Activated CD8-positive, alpha-beta memory T cell treated with anti-CD3 and anti-CD28 coated beads, Interleukin-2, amount 50 U/mL, for 4 hours (primary cell): ENCODE results near the gene TJP2.

Experiments used
- DNase-seq: peaks from one replicate; pipeline ENCODE4 v3.0.0-alpha.2; 2020

TJP2 gene

DNA sequence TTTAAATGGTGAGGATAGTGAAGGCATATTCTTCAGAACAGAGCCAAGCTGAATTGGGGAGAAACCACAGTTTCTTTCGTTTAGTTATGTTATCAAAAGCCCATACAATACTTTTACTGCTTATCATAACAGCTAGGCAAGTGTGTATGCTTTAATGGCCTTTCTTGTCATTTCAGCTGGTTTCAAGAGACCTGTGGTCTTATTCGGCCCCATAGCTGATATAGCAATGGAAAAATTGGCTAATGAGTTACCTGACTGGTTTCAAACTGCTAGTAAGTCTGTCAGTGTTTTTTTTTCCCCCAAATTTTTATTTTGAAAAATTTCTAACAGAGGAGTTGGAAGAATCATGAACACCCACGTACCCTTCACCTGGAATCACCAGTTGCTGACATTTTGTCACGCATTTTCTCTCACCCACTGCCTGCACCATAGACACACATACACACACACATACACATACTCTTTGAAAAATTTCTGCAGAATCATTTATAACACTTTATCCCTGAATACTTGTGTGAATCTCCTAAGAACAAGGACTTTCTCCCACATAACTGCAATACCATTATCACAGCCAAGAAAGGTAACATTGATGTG lies 63.7 kb downstream of the TJP2 start:
- DNase-seq, result no peak

DNA sequence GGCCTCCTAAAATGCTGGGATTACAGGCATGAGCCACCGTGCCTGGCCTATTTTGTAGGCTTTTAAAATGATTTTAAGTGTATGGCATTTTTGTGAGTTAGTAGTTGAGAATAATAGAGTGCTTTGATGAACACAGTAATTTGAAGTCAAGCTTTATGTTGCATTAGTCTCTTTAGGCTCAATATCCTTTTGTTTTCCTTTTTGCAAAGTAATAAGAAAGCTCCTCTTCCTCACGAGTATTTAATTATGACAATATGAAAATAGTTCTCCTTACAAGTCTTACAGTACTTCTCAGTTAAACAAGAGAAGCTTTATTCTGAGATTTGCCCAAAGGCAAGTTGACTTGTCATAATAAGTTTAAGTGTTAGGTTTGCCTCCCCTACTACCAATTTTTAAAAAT lies 69.0 kb downstream of the TJP2 start:
- no peak for DNase-seq

DNA sequence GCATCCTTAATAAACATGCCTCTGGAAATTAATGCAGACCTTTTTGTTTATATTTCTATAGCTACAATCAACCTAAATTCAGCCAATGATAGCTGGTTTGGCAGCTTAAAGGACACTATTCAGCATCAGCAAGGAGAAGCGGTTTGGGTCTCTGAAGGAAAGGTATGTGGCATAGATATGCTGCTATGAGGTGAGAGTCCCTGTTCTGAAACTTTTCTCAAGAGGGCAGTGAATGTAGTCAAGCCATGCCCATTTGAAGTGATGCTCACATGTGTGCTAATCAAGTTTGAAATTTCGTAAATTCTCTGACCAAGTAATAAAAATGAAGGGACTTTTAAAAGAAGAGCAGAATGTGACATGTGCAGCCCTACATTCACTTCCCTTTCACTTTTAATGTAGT lies 72.6 kb downstream of the TJP2 start:
- no peak for DNase-seq

DNA sequence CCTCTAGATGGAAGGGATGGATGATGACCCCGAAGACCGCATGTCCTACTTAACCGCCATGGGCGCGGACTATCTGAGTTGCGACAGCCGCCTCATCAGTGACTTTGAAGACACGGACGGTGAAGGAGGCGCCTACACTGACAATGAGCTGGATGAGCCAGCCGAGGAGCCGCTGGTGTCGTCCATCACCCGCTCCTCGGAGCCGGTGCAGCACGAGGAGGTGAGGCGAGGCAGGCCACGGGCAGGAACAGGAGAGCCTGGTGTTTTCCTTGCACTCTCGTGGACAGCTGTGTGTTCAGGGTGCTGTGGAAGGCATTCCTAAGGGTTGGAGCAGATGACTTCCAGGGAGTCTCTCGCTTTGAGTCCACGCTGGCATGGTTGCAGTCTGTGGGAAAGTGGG lies 73.9 kb downstream of the TJP2 start:
- no peak for DNase-seq

DNA sequence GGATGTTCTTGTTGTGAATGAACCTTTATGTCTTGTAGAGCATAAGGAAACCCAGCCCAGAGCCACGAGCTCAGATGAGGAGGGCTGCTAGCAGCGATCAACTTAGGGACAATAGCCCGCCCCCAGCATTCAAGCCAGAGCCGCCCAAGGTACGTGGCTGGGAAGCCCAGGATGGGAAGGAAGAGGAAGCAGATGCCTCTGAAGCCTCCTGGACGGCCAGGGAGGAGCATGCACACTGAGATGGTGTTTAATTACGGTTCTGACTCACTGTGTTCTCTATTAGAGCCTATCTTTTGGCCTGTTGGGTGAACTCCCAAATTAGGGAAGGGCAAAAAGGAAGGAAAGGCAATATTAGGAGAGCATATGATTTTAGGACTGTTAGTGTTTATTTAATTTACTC lies 75.3 kb downstream of the TJP2 start:
- no peak for DNase-seq

DNA sequence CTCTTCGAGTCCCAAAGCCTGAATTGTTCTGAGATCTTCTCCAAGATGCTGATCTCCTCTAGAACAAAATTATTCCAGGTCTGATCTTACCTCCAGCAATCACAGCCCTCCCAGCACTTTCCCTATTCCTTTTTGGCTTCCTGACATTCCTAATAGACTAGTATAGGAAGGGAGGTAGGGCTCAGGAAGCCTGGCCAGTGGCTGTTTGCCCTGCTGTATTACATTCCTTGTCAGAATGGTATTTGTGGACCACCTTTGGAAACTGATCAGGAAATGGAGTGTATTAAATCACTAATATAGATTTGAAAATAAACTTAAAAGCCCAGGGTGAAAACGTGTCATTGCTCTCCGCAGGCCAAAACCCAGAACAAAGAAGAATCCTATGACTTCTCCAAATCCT lies 76.6 kb downstream of the TJP2 start:
- DNase-seq, result no peak

DNA sequence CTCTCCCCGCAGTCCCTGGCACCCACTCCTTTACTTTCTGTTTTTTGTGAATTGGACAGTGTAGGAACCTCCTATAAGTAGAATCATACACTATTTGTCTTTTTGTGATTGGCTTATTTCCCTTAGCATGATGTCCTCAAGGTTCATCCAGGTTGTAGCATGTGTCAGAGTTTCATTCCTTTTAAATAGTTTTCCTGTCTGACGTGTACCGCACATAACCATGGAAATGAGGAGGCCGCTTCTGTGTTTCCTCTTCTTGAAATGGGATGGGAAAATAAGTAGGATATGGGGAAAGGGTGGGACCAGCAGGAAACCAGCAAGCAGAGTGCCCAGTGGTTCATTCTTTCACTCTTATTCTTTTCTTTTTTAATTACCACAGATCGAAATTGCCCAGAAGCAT lies 78.4 kb downstream of the TJP2 start:
- DNase-seq, result no peak

DNA sequence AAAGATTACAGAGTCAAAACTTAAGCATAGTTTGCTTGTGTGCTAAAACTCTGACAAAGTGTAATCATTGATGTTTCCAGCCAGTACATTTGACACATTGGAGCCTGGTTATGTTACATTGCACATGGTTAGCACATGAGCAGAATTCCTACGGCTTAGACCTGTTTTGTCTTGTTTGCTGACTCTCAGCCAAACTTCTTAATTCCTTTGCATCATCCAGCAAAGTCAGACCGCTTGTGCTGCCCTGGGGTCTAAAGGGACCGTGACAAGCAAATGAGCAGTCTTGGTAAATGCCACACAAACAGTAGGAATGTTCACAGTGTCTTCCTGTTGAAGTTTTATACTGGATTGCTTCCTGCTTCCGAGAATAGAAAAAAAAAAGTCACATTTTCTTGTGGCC lies 79.0 kb downstream of the TJP2 start:
- DNase-seq, result no peak

DNA sequence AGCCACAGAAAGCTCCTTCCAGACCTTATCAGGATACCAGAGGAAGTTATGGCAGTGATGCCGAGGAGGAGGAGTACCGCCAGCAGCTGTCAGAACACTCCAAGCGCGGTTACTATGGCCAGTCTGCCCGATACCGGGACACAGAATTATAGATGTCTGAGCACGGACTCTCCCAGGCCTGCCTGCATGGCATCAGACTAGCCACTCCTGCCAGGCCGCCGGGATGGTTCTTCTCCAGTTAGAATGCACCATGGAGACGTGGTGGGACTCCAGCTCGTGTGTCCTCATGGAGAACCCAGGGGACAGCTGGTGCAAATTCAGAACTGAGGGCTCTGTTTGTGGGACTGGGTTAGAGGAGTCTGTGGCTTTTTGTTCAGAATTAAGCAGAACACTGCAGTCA lies 80.1 kb downstream of the TJP2 start:
- no peak for DNase-seq

DNA sequence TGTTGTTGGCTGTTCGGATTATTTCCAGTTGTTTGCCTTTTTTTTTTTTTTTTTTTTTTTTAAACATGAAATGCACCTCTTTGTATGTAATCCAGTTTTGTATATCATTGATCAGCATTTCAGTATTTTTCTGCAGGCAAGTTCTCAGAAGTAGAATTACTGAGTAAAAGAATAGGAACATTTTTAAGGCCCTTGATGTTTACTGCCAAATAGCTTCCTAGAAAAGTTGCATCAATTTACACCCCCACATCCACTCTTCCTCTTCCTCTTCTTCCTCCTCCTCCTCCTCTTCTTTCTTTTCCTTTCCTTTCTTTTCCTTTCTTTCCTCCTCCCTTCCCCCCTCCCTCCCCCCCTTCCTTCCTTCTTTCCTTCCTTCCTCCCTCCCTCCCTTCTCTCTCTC lies 81.5 kb downstream of the TJP2 start:
- no peak for DNase-seq

DNA sequence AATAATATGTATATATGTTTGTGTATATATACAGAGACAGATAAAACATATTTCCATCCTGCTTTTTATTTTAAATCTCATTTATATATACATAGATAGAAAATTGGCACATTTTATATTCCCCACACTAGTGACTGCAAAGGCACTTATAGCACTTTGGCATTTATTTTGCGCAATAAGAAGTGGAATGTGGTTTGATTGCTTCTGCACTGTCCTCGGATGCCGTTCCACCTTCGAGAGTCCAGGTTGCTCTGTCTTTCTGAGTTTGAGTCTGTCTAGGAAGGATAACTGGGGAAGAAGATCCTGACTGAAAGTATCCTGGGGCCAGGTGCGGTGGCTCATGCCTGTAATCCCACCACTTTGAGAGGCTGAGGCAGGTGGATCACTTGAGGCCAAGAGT lies 84.5 kb downstream of the TJP2 start:
- no peak for DNase-seq

DNA sequence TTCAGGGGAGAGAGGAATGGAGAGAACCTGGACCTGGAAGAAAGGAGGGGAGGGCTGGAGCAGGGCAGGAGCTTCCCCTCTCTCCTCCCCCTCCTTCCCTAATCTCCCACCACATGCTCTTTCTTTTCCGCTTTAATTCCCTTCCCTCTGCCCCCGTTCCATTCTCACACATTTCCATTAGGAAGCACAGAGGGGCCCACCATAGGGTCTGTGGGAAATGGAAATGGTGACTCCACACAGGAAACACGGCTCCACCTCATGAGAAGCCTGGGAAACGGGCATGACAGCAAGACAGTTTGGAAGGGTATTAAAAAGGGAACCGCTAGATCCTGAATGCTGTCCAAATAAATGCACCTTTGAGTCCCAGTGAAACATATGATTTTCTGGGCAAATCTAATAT lies 86.1 kb downstream of the TJP2 start:
- no peak for DNase-seq

DNA sequence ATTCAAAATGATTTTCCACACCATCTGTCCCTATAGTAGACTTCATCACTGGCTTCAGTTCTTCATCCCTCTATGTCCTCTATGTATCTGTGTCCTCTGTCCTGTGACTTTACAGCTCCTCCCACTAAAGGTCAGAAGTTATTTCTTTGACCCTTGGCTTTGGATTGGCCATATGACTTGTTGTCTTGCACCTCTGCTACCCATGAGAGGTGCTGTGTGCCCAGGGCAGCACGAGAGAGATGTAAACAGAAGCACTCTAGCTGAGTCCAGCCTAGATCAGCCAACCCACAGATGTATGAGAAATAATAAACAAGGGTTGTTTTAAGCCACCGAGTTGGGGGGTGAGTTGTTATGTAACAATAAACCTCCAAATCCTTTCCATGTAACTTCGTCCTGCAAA lies 87.6 kb downstream of the TJP2 start:
- no peak for DNase-seq

DNA sequence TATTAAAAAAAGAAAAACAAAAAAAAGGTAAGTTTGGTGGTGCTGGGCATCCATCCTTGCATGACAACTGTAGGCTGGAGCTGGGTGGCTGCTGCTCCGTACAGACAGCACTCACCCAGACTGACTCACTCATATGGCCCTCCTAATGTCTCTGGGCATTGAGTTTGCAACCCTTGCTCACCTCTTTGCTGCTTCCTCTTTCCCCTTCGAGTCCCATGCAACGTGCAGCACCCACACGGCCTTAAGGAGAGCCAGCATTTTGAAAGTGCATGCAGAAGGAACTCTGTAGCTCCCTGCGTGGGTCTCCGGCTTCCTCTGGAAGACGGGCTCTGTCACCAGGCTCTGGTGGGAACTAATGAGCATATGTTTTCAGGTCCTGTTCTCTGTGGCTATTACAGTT lies 90.4 kb downstream of the TJP2 start:
- DNase-seq, result no peak

DNA sequence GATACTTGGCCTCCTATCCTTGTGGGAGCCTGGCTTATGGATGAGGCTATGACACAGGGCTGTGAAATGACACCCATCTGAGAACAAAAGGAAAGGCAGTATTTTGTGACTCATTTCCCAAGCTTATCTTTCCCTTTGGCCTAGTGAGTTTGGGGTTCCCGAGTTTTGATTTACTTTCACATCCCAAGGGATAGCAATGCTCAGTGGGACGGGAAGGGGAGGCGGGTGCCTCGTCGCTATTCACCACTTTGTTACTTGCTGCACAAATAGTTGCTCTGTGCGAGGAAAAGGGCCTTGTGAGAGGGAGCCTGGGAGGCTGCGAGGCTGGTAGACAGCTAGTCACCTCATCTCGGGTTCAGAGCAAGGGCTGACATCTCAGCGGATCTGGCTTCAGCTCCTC lies 91.8 kb downstream of the TJP2 start:
- DNase-seq, result no peak

DNA sequence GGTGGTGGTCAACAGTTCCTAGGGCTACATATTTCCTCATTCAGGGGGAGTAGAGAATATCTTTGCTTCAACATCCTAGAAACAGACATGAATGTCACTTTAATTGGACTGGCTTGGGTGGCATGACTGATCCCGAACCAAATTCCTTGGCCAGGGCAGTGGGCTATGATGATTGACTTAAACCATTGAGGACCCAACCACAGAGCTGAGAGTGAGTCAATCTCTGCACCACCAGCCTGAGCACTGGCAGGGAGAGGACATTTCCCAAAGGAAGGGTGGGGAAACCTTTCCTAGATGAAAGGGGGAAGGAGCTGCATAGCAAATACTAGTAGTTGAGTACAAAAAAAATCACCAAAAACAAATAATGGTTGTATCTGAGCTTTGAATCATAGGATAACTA lies 98.1 kb downstream of the TJP2 start:
- no peak for DNase-seq

DNA sequence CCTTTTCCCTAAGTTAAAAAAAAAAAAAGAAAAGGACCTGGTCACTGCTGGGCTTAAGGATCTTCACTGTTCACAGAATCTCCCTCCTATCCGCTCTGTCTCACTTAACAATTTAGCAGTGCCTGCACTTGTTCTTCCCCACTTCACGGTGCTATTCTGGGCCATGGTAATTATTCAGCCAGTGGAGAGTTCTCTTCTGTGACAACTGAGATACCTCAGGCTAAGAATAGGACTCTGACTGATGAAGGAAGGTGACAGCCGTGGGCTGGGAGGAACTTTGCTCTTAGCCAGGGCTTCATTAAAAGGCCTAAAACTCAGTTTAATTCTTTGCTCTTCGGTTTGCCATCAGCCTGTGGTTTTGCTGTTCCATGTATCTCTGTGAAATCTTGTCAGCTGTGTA lies 99.1 kb downstream of the TJP2 start:
- no peak for DNase-seq

DNA sequence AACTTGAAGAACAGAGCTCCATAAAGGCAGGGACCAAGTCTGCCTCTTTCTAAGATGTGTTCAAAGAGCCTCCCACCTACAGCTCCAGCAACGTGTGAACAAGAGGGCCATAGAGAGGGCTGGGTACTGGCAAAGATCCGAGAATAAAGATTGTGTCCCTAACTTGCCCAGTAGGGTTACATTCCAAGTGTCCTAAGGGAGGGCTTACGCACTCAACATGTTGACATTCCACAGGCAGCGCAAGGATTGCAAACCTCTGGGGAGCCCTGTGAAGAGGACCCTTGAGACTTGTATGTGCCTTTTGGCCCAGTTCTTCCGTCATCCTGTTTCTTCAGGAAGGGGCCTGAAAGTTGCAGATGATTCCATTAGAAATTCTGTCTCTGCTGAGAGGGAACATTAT lies 102.7 kb downstream of the TJP2 start:
- DNase-seq, result no peak

DNA sequence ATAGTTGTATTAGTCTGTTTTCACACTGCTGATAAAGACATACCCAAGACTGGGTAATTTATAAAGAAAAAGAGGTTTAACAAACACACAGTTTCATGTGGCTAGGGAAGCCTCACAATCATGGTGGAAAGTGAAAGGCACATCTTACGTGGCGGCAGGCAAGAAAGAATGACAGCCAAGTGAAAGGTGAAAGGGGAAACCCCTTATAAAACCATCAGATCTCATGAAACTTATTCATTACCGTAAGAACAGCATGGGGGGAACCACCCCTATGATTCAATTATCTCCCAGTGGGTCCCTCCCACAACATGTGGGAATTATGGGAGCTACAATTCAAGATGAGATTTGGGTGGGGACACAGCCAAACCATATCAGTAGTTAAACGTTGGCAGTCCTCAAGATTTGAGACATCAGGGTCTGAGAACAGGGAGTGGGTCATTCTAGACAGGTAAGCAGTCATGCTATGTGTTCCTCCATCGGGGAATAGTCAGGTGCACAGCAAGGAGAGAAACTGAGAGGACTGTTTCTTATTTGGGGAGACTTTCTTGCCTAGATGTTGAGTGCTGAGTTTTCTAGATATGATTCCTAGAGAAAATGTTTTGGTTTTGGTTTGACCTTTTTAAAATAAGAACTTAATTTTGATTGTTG lies 105.1 kb downstream of the TJP2 start:
- no peak for DNase-seq

DNA sequence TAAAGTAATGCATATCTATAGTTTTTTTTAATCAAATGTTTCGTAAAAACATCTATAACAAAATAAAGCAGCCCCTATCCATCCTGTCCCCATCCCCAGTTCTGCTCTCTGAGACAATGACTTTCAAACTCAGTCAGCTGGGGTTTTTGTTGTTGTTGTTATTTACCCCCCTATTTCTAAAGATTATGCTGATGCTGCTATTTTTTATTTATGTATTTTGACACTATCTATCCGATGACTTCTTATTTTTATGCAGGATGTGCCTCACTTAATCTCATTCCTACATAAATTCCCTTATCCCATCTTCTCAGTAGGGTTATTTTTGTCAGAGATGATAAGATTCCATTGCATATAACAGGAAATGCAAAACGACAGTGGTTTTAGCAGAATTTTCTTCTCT lies 105.7 kb downstream of the TJP2 start:
- DNase-seq, result no peak

DNA sequence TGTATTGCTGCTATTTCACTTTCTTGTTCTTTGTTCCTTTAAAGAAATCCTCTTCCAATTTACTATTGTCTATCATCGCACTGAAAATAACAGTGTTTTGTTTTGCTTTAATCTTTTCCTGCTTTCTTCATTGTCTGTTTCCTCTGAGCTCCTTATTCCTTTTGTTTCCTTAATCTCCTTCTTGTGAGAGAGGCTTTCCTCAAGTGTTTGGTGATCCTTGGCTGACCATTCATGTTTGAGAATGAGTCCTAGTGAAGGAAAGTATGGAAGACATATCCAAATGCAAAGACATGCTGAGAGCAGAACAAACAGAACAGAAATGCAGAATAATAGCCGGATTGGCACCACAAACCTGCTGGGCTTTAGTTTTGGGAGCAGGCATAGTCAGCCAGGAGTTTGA lies 108.9 kb downstream of the TJP2 start:
- no peak for DNase-seq

DNA sequence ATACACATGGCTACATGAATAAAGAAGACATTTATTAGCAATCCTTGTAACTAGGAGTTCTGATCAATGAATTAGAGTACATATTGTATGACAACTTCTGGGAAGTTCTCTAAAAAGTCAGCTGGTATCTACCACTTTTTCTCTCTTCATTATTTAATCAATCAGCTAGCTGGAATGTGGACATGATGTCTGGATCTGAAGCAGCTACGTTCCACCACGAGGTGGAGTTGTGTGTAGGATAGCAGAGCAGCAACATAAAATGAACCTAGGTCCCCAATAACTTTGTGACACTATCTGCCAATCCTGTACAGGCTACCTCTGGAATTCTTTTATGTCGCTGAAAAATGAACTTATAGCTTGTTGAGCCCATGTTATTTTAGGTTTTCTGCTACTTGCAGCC lies 118.0 kb downstream of the TJP2 start:
- DNase-seq, result no peak

DNA sequence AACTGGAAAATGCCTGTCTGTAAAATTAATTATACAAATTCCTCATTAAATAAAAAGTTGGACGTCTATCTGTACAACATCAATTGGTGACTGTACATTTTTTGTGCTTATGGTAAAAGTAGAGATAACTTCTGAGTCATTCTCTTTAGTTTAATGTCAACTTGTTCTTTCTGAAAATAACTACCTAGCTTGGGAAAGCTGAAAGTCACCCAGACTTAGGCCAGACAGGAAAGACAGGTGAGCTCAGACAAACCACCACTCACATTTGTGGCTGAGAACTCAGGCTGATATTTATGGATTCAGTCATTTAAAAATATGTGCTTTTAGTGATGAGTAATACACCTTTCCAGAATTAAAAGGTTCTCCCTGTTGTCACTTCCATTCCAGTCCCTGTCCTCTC lies 119.1 kb downstream of the TJP2 start:
- no peak for DNase-seq

DNA sequence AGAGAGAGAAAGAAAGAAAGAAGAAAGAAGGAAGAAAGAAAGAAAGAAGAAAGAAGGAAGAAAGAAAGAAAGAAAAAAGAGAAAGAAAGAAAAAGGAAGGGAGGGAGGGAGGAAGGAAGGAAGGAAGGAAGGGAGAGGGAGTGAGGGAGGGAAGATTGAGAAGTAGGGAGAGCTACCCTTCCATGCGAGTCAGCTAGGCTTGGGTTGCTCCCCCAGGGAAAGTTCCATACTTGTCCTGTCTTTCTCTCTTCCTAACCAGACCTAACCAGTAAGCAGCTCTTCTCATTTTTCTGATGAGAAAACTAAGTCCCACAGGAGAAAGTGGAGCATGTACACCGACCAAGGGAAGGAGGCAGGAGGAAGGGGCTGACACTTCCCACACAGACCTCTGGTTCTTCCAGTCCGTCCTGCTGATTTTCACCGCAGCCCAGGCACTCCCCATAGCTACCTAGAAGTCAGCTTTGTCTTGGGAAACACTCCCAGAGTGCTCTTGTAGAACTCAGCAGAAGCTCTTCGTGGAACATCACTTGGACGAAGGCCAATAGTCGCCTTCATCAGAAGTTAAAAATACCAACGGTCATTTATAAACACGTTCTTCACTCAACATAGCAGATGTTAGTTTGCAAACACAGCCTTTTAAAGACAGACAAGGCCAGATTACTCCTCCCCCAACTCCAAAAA lies 121.9 kb downstream of the TJP2 start:
- DNase-seq, result no peak
